ENCODE measurements around the gene MYF6.

DNA sequence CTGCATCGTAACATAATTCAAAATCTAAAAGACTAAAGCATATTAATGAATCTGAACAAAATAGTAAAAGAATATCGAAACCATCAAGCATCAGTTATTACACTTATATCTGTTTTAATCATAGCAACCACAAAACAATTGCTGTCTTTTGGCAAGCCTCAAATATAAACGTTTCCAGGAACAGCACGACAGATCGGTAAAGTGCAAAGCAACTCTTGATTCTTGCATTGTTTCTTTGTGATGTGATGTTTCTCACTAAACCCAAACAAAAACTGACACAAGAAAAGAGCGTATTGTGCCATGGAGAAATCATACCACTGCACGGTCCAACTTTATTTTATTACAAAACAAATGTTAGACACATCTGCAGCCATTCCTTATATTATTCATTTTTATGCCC lies 9.2 kb upstream of the MYF6 start:
- TF ChIP-seq PPARA (CRISPR knock-in tag; IDR thresholded peaks at IDR 0.05; ENCODE audit: borderline replicate concordance) (no peak), TCF4 (CRISPR knock-in tag; IDR thresholded peaks at IDR 0.05; ENCODE audit: borderline replicate concordance) (no peak), ZC3H10 (CRISPR knock-in tag; IDR thresholded peaks at IDR 0.05) (no peak)
- TF ChIP-seq, protein P1, sequence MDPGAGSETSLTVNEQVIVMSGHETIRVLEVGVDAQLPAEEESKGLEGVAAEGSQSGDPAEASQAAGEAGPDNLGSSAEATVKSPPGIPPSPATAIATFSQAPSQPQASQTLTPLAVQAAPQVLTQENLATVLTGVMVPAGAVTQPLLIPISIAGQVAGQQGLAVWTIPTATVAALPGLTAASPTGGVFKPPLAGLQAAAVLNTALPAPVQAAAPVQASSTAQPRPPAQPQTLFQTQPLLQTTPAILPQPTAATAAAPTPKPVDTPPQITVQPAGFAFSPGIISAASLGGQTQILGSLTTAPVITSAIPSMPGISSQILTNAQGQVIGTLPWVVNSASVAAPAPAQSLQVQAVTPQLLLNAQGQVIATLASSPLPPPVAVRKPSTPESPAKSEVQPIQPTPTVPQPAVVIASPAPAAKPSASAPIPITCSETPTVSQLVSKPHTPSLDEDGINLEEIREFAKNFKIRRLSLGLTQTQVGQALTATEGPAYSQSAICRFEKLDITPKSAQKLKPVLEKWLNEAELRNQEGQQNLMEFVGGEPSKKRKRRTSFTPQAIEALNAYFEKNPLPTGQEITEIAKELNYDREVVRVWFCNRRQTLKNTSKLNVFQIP (CRISPR knock-in tag; IDR thresholded peaks at IDR 0.05; ENCODE audit: borderline replicate concordance, low read depth): no peak
